Smooth muscle cell of the brain vasculature (primary cell): ENCODE results near the gene SPEF2.
A peak's percentile ranks its signal among the peaks of the same experiment; 100 is the strongest.

ENCODE experiments used
- DNase-seq: peaks from one replicate; pipeline ENCODE4 v3.0.0-alpha.2; 2012; ENCODE audit warnings: low read depth, low spot score

Gene SPEF2

GRCh38 chr5:35707659-35708058 is 90.0 kb downstream of the SPEF2 start:
- no peak for DNase-seq

DNA sequence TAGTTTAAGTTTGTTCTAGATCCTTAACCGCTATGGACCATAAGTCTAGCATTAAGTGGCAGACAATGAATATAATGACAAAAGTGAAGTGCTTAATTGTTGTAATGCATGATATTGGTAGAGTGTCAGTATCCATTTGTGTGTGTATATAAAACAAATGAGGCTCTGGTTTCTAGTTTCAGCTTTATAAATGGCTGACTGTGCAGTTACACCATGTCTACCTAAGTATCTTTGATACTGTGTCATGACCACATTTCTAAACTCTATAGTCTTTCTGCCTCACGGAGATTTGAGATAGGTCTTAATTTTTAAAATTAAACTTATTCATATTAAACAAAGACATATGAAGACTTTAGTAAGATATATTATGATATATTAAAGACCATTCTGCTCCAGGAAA is 92.0 kb downstream of the SPEF2 start:
- DNase-seq: no peak

DNA sequence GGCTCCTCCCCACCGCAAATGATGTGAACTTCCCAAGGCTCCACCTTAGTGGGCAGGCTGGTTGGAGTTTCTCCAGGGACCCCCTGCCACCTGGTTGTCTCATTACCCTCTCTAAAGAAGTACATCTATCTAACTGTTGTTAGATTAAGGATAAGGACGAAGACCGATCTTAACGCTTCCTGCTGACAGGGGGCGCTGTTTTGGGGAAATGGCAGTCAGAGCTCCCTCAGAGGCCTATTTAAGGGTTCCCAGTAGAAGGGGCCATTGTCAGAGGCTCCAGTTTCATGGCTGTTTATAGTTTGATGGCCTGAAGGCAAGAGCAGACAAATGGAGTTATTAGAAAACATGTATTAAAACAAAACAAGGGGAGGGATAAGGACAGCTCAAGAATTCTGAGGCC is 100.1 kb downstream of the SPEF2 start:
- DNase-seq: no peak

- no peak for DNase-seq
Measured at GRCh38 chr5:35735718-35736117, 118.1 kb downstream of the SPEF2 start.

GRCh38 chr5:35736280-35736679 is 118.6 kb downstream of the SPEF2 start:
- no peak for DNase-seq

DNA sequence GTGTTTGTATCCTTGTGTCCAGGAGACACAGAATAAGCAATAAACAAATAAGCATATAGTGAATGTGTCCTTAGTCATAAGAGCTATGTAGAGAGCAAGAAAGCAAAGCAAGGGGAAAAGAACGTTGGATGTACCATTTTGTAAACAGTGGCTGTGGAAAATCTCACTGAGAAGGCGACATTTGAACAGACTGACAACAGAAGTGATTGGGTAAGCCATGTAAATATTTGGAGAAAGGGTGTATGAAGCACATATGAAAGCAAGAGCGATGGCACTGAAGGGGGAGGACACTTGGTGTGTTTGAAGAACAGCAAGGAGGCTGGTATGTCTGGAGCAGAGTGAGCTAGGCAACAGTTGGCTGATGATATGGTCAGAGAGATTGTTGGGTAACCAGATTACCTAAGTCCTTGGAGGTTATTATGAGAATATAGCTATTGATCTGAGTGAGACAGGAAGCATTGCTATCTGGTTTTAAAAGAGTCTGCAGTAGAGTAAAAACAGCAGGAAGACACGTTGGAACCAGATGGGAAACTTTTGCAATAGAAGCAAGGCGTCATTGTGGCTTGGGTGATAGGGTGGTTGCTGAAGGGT is 123.6 kb downstream of the SPEF2 start:
- DNase-seq: no peak

DNA sequence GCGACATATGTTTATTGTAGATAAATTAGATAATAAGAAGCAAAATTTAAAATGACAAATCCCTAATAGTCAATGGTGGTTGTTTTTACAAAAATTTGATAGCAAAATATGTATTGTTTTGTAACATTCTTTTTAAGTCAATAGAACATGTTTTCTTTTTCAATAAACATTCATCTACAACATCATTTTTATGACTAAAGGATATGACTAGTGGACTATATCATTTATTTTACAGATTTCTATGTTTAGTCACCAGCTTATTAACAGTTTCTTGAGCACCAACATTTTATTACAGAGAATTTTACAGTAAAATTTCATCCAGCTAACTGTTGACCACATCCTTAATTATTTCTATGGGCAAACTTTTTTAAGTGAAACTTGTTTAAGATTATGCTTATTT is 124.3 kb downstream of the SPEF2 start:
- DNase-seq: no peak

- no peak for DNase-seq
Measured at GRCh38 chr5:35743644-35744043, 126.0 kb downstream of the SPEF2 start.

DNA sequence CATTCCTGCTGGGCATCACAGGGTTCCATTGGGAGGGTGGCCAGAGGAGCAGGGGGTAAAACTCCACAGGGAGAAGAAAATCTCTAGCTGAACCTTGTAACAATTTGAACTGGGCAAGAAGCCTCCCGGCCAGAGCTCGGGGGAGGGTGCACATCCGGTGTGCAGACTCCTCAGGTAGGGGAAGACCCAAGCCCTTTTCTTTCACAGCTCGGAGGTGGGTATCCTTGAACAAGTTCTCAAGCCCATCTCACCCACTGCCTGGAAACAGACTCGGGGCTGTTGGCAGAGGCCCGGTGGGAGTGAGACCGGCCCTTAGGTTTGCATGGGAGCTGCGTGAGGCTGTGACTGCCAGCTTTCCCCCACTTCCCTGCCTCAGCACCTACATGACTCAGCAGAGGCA is 127.5 kb downstream of the SPEF2 start:
- DNase-seq: no peak

- DNase-seq: no peak
Measured at GRCh38 chr5:35745660-35746059, 128.0 kb downstream of the SPEF2 start.

- DNase-seq: no peak
Measured at GRCh38 chr5:35752012-35752411, 134.3 kb downstream of the SPEF2 start.

DNA sequence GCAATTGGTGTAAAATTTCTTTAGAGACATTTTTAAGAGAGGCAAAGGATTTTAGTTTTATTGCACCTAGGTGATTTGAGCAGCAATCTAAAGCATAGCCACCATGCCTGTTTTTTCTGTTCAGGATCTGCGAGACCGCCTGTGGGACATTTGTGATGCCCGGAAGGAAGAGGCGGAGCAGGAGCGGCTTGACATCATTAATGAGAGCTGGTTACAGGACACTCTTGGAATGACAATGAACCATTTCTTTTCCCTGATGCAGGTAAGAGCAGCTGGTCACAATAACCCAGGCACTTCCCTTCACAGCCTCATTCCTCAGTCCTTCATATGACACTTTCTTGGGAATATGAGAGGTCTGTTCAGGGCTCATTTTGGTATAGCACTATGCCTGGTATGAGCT is 135.8 kb downstream of the SPEF2 start:
- DNase-seq: no peak

DNA sequence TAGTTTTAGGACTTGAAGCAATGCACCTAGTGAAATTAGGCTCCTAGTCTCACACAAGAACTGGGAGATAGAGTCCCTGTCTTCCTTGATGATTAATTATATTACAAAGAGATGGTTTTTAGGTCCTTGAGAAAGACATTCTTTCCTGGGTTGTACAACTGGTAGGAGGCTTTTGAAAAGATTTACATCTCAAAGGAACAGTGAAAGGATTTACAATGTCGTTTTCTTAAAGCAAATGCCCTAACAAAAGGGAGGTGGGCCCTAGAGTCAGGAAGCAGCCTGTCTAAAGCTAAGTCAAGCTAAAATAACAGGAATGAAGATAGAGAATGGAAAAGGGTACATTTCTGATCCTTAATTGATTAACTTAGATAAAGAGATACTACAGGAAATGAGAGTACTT is 136.8 kb downstream of the SPEF2 start:
- no peak for DNase-seq

GRCh38 chr5:35755966-35756365 is 138.3 kb downstream of the SPEF2 start:
- no peak for DNase-seq

DNA sequence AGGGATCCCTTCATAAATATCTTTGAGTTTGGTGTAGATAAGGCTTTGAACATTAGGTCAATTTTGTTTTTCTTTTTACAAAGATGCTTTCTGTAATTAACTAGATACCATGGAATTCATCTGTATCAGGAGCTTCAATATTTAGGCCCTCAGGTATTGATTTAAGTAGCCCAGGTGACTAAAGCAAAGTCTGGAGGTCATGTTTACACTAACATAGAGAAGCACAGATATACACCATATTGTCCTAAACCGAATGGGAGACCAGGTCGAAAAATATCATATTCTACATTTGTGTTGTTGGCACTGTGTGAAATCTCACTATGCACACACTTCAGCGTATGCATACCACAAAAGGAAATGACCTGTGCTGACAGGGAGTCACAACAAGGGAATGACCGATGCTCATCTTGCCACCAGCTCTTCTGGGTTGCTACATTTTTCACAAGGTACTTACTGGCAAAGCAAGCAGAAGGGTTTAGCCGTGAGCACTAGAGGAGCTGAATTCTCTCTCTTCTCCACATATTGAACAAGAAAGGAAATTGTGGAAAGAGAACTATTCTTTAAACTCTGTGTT is 140.6 kb downstream of the SPEF2 start:
- no peak for DNase-seq

DNA sequence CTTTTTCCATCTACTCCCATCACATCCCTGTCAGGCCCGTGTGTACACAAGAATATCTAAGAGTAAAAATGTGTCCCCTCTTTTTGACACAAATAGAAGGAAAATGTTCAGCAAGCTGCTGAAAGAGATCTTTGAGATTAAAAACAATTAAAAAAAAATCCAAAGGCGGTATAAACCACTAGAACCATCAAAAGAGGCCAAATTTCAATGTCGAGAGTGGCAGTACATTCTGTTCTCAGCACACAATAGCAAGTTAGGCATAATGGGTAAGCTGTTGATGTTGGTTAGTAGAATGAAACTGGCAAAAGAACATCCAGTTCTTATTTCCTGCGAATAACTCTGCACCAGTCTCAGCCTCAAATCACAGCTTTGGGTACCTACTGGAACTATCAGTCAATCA is 143.9 kb downstream of the SPEF2 start:
- DNase-seq: no peak

GRCh38 chr5:35762368-35762767 is 144.7 kb downstream of the SPEF2 start:
- DNase-seq: no peak

DNA sequence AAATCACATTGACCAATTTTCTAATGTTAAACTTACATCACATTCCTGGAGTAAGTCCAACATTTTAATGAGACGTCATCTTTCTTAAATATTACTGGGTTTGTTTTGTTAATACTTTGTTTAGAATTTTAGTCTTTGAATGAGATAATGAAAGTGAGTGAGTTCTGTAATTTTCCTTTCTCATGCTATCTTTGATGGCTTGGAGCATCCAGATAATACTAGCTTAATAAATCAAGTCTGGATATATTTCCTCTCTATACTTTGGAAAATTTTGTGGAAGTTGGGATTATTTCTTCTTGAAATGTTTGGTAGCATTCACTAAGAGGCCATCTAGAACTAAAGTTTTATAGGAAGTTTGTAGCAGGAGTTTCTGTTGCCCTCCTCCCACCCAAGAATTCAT is 148.3 kb downstream of the SPEF2 start:
- DNase-seq: no peak

- DNase-seq: no peak
Measured at GRCh38 chr5:35771300-35771699, 153.6 kb downstream of the SPEF2 start.

DNA sequence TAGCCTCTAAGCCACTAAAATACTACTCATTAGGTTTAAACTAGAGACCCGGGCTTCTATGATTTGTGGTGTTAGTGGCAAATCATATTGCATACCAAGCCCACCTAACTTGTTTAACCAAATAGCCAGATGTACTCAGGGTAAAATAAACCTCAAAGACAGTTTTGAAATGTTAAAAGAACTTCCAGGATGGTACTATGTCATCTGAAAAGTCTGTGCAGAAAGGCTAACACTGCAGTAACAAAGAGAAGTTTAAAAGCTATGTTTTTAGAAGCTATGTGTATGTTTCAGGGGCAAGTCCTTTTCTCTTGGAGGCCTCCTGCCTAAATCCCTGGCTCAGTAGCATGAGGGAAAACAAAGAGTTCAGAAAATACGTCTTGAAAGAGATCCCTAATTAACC is 154.2 kb downstream of the SPEF2 start:
- DNase-seq: no peak

DNA sequence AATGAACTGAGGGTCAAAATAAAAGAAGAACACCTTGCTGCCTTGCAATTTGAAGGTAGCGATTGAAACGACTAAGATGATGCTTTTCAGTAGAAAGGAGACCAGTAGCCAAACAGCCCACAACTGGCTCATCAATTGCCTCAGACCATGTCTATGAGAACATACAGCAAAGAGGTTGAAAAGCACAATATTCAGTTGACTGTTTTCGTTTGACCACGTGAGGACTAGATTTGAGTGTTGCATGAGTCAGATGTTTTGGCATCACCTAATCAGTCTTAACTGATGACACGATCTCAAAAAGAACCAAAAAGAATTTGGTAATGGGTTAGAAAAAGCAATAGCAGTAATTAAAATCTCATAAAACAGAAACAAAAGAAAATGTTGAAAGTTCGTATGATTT is 156.3 kb downstream of the SPEF2 start:
- DNase-seq: no peak

GRCh38 chr5:35776757-35777156 is 159.1 kb downstream of the SPEF2 start:
- no peak for DNase-seq

GRCh38 chr5:35777358-35778087 is 159.9 kb downstream of the SPEF2 start:
- peak; percentile 62 for DNase-seq
